HEK293T (cell line): ENCODE data around the gene DNLZ.

Experiments used
- CTBP1 ChIP-seq: fragments of 450-650 bp; IDR thresholded peaks from 2 replicates; pipeline ENCODE4 v1.6.1; 2016; ENCODE audit warnings: borderline replicate concordance
- FOXA1 ChIP-seq: fragments of 450-650 bp; IDR thresholded peaks from 2 replicates; pipeline ENCODE4 v1.6.1; 2016; ENCODE audit warnings: mild to moderate bottlenecking
- FOXM1 ChIP-seq: fragments of 450-650 bp; IDR thresholded peaks from 2 replicates; pipeline ENCODE4 v1.6.1; 2017; ENCODE audit warnings: mild to moderate bottlenecking, borderline replicate concordance
- TARDBP ChIP-seq: fragments of 450-650 bp; IDR thresholded peaks from 2 replicates; pipeline ENCODE4 v1.6.1; 2016

- TF ChIP-seq FOXM1 (no peak), TARDBP (no peak), CTBP1 (no peak), FOXA1 (no peak)
Observed at GRCh38 chr9:136368190-136368589, 4.6 kb upstream of the DNLZ start.
